Measurements from ENCODE around the gene CD300H.

- TF ChIP-seq CTCF (conservative IDR thresholded peaks at IDR 0.05; ENCODE audit: low read length) (no peak), EZH2phosphoT487 (IDR thresholded peaks at IDR 0.05; ENCODE audit: borderline replicate concordance) (no peak)
Observed at GRCh38 chr17:74525781-74526288, 41.5 kb downstream of the CD300H start.

All from Loucy (cell line).